ENCODE results near the gene KSR1. TPM values are rescaled to one million over a fixed set of nuclear protein-coding genes. Genes with fewer than 3 reads are reported as not detected.
A peak's percentile ranks its signal among the peaks of the same experiment; 100 is the strongest.

KSR1 gene
- total and polyA plus RNA-seq, 9 of the 15 experiments (the other 6 are each of a cell fraction or from before 2014, with no cell fraction given): 1.4 to 51.7 (median 18.4) TPM

GRCh38 chr17:27602721-27603420 lies 146.6 kb downstream of the KSR1 start (continued):
- no peak for TF ChIP-seq ZNF518B (CRISPR knock-in tag; IDR thresholded peaks at IDR 0.05)
- no peak for TF ChIP-seq NFIX (CRISPR knock-in tag; IDR thresholded peaks at IDR 0.05; ENCODE audit: low read depth)
- TF ChIP-seq TRIM28 (IDR thresholded peaks at IDR 0.05): no peak
- TF ChIP-seq ZNF212 (CRISPR knock-in tag; IDR thresholded peaks at IDR 0.05): no peak
- TF ChIP-seq AFF1 (IDR thresholded peaks at IDR 0.05; ENCODE audit: low read depth in 1 of 2, partially characterized antibody in 2 of 2): peak in 1 of 2 experiments; percentile 49
- TF ChIP-seq ZNF121 (CRISPR knock-in tag; conservative IDR thresholded peaks at IDR 0.05): no peak
- TF ChIP-seq ZNF217 (CRISPR knock-in tag; IDR thresholded peaks at IDR 0.05): no peak
- no peak for TF ChIP-seq TBP (optimal IDR thresholded peaks at IDR 0.05; ENCODE audit: low read depth, low read length)
- no peak for TF ChIP-seq MCM2 (IDR thresholded peaks at IDR 0.05; ENCODE audit: low read depth)
- no peak for TF ChIP-seq ZNF79 (CRISPR knock-in tag; IDR thresholded peaks at IDR 0.05; ENCODE audit: low read depth)
- no peak for TF ChIP-seq ZBTB1 (CRISPR knock-in tag; IDR thresholded peaks at IDR 0.05; ENCODE audit: borderline replicate concordance, low read depth)
- TF ChIP-seq GTF2A2 (tag; IDR thresholded peaks at IDR 0.05): no peak
- no peak; the same call in 1 of the 2 replicates for TF ChIP-seq GATAD2B (IDR thresholded peaks at IDR 0.05; ENCODE audit: borderline replicate concordance)
- peak in 1 of 2 experiments; percentile 66; a peak in 1 of 4 replicates for TF ChIP-seq HDAC1 (IDR thresholded peaks at IDR 0.05)
- TF ChIP-seq HNRNPL (IDR thresholded peaks at IDR 0.05; ENCODE audit: low read depth, low read length): no peak
- no peak for TF ChIP-seq ID3 (CRISPR knock-in tag; IDR thresholded peaks at IDR 0.05)
- TF ChIP-seq ID3 (tag; IDR thresholded peaks at IDR 0.05): peak; percentile 97
- peak; percentile 60; the same call in 1 of the 2 replicates for TF ChIP-seq ZNF583 (CRISPR knock-in tag; IDR thresholded peaks at IDR 0.05)
- TF ChIP-seq NR2F6 (CRISPR knock-in tag; IDR thresholded peaks at IDR 0.05): no peak
- TF ChIP-seq ZNF175 (CRISPR knock-in tag; IDR thresholded peaks at IDR 0.05; ENCODE audit: low read depth): peak; percentile 90
